ENCODE data around the gene EDARADD. TPM values are rescaled to one million over a fixed set of nuclear protein-coding genes. Genes with fewer than 3 reads are reported as not detected.

Gene EDARADD
- total and polyA plus RNA-seq, 2 of the 13 experiments (the other 11 are each of a cell fraction or from before 2014, with no cell fraction given), result 0.03 TPM; not detected in 1

- TF ChIP-seq ZBTB40 (IDR thresholded peaks at IDR 0.05) (no peak), ZBTB40 (CRISPR knock-in tag; IDR thresholded peaks at IDR 0.05) (no peak), ZNF687 (CRISPR knock-in tag; IDR thresholded peaks at IDR 0.05) (peak; percentile 92), PATZ1 (CRISPR knock-in tag; IDR thresholded peaks at IDR 0.05) (peak; percentile 35; the same call in 1 of the 2 replicates), MED8 (CRISPR knock-in tag; IDR thresholded peaks at IDR 0.05; ENCODE audit: insufficient replicate concordance) (peak; percentile 71), MED13 (CRISPR knock-in tag; IDR thresholded peaks at IDR 0.05) (0 out of 2 replicates have a peak, but pooled peaks have one; percentile 27), ZFP82 (CRISPR knock-in tag; IDR thresholded peaks at IDR 0.05; ENCODE audit: borderline replicate concordance) (peak; percentile 81; the same call in 1 of the 2 replicates), KLF15 (CRISPR knock-in tag; IDR thresholded peaks at IDR 0.05; ENCODE audit: borderline replicate concordance) (0 out of 2 replicates have a peak, but pooled peaks have one; percentile 22), RNF219 (CRISPR knock-in tag; IDR thresholded peaks at IDR 0.05) (peak; percentile 22), SPEN (CRISPR knock-in tag; IDR thresholded peaks at IDR 0.05; ENCODE audit: low read depth) (peak; percentile 34)
Observed at GRCh38 chr1:236523704-236524141, 129.6 kb downstream of the EDARADD start, which contains the start of gene LGALS8 (continued).

All from HepG2 (cell line).